HG03066 (cell line): ENCODE data around the gene METTL4.

Experiments
- ATAC-seq: cut with Tn5 transposase; IDR thresholded peaks from one replicate; pipeline ENCODE4 v1.9.1; 2021; ENCODE audit warnings: low read depth; ENCODE audit not compliant: unreplicated experiment

Gene METTL4

DNA sequence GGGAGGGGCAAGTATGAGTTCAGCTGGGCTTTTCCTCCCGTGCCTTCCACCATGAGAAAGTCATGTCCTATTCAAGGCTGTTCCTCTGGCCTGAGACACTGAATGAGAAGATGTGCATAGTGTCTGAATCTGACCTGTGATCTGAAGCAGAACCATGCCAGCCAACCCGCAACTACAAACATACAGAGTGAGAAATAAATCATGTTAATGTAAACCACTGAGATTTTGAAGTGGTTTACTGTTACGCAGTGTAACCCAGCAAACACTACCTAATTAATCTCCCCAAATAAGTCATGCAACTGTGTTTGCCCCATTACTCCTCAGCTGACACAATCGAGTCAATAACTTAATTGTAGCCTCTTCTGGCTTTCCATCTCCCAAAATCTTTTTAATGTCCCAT is 49.2 kb downstream of the METTL4 start:
- ATAC-seq, result no peak

DNA sequence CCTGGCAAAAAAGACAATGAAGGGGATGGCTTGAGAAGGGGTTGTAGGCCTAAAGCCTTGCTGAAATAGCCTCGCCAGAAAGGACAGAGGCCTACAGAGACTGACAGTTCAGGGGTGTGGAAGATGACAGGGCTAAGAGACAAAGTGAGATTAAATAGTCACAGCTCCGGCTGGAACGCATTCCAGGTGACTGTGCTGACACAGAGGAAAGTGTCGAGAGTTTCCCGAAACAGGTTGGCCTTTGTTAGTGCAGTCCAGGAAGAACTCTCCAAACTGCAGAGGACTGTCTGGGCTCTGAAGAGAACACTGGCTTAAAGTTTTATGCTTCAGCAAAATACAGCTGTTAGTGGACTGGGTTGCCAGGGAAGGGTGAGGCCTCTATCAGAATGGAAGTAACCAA is 52.8 kb downstream of the METTL4 start:
- no peak for ATAC-seq

DNA sequence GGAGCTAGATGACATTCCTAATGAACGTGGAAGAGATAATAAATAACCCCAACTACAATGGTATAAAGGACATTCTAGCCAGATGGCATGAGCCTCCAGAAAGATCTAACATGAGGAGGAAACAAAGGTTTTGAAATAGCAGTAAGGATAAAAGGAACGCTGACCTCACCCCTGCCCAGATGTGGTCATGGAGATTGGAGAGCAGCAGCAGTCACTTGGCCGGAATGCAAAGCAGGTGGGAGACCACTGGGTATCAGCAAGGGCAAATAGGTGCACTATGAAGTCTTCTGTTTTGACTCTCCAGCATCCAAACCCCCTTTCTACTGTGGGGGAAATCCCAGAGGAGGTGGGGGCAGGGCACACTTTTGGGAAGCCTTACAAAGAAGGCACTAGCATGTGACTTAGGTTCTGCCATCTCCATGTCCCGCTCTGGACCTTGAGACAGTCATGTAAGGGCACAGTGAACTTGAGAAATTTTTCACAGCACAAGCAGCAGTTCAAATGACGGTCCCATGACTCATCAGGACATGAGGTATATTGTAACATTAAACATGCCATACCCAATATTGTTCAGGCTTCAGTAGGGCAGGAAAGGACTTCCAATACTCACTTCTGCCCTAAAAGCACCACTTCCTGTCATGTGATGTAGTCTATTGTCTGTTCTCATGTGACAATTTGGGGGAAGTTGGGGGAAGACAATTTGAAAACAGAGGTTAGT is 55.2 kb downstream of the METTL4 start:
- no peak for ATAC-seq

DNA sequence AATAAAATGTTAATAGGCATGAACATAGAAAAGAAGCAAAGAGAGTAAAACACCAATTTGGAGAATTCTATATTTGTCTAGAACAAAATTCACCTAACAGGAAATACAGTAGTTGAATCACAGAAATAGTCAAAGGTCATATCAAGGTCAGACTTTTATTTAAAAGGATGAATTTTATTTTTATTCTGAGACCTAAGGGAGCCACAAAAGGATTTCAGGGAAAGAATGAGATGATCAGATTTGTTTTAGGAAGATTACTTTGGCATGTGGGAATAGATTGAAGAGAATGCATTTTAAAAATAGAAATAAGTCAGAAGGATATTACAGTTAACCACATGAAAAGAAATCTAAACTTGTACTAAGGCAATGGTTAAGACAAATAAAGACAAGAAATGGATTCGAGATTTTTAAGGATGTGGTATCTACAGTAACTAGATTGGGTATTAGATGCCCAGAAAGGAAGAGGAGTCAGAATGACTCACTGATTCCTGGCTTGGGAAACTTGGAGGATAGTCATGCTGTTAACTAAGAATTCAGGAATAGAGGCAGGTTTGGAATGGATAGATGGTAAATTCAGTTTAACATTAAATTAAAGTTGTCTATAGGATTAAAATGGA is 56.0 kb downstream of the METTL4 start:
- no peak for ATAC-seq

DNA sequence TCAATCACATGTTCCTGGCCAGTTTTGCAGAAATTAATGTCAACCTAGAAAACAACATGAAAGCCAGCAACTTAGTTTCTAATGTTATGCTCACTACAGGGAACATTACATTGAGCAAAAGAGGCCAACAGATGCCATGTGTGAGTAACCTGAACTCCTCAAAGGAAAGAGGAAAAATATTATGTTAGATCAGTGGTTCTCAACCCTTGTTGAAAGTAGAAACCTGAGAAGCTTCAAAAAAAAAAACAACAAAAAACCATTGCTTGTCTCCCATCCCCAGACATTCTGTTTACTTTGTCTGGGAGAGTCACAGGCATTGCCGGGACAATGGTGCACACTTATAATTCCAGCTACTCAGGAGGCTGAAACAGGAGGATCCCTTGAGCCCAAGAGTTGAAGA is 57.7 kb downstream of the METTL4 start:
- no peak for ATAC-seq

DNA sequence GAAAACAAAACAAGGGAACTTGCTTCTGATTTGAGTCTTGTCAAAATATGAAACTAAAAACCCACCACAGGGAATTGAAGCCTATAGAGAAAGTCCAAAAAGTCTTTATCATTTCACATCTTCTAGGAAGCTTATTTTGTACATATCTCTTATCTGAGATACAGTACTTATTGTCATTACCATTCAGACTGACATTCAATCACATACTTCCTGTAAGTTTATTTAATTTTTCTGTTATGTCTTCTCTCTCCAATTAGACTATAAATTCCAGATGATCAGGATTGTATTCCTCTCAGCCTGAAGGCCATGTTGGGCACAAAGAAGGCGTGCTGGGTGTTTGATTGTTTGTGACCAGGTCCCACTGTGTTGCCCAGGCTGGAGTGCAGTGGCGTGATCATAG is 59.2 kb downstream of the METTL4 start:
- ATAC-seq, result no peak

DNA sequence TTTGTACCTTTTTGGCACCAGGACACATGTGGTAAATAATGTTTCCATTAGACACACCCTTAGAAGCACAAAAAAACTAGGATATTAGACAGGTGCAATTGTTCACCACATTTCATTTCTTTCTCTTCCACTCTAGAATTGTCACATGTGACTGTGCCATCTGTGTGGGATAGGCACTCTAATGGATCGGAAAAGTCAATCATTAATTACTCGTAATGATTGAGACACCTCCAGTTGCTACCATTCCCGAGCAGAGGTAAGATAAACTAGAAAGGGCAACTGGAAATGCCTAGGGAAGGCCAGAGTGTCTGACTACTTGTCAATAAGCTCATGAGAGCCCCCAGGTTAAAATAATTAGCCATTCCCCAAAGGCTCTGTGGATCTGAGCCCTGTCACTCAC is 59.9 kb downstream of the METTL4 start:
- ATAC-seq, result no peak

DNA sequence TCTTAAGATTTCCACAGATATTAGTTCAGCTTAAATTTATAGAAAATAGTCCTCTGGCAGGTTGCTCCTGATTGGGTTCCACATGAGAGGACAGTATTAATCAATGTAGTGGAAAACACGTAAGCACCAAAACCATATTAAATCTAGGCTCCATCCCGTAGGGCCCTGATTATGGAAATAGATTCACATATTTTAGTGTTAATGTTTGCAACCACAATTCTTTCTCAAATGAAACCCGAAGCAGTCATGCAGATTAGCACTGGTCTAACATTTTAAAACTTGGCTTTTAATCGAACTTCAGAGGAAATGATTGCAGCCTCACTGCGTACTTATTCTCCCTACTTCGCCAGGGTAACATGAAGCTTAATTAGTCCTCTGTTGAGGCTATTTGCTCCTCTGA is 60.9 kb downstream of the METTL4 start:
- no peak for ATAC-seq

DNA sequence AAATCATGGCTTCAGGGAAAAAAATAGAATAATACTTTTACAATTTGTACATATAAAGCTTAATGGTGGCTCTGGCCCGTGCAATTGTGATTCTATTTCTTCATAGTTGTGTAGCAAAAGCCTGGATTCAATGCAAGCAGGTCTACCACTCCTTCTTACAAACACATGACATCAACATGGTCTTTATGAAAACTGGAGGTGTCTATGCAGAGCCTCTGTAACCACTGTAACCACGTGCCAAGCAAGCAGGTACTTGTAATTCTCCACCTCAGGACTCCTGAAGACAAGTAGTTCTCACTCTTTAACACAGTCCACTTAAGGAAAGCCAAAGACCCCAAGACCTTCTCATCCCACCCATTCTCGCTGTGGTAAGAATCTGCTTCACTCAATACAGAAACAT is 62.6 kb downstream of the METTL4 start:
- no peak for ATAC-seq

DNA sequence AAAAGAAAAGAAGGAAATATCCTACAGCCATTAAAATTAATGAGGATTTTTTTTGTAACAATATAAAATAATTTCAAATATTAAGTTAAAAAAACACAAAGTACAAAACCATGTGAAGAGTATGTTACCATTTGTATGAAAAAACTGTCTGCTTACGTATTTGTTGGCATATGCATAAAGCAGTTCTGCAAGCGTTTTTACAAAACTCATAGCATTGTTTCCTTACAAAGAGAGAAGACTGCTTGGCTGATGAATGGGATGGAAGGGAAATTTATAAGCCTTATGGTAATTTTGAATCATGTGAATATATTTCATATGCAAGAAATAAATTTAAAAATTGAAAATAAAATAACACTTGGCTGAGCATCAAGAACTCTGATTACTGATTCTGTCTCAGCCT is 63.1 kb downstream of the METTL4 start:
- no peak for ATAC-seq

DNA sequence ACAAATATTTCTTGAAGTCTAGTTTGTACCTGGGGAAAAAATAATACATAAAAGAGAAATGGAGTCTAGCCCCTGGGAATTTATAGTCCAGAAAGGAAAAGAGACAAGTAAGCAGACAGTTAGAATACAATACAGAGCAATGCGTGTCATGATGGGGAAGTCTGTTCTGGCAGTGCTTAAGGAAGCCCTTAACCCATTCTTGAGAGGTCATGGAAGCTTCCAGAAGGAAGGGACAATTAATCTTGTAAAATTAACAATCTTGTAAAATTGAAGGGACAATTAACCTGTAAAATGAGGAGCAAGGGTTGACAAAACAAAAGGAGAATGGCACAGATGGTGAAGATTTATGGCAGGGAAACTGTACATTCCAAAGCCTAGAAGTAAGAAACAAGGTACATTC is 66.7 kb downstream of the METTL4 start:
- ATAC-seq, result no peak

DNA sequence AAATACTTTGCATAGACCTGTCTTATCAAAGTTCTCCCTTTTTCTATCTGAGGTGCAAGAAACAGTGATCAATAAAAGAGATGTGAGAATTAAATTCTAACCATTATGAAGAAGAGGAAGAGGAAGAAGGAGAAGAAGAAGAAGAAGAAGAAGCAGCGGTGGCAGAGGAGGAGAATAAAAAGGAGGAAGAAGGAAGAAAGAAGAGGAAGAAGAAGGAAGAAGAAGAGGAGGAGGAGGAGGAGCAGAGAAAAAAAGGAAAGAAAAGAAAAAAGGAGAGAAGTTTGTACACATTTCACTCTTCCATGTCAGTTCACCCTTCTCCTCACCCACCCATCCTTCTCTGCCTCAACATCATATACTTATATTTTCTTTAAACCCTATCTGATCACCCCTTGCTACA is 68.4 kb downstream of the METTL4 start:
- ATAC-seq, result no peak

DNA sequence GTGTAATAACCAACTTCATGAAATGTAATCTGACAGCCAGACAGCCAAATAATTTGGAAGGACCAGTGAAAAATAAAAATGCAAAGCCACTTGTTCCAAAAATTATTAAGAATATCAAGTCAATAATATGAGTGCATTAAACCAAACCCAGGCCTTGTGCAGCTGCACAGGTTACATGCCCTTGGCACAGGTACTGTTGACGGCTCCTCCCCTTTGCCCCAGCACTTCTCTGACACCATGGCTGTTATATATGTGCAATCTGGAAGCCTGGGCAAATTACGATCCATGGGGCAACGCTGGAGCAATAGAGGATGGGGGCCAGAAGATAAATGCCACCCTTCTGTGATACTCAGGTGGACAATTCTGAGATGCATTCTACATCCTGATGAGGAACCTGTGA is 68.9 kb downstream of the METTL4 start:
- ATAC-seq, result no peak

DNA sequence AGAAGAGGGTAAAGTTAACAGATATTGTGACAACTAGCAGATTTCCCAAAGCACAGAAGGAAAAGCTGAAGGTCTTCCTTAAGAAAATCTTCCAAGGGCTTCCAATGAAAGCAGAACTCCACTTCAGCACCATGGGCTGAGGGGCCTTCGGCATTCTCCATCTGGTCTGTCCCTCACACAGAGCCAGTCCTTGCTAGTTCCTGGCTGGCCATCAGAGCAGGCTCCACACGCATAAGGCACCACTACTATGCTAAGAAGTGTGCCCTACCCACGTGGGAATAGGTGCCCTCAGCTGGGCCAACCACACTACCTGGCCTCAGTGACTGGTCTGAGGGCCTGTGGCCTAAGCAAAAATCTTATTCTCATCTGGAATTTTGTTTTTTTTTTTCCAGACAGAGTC is 73.5 kb downstream of the METTL4 start:
- no peak for ATAC-seq

DNA sequence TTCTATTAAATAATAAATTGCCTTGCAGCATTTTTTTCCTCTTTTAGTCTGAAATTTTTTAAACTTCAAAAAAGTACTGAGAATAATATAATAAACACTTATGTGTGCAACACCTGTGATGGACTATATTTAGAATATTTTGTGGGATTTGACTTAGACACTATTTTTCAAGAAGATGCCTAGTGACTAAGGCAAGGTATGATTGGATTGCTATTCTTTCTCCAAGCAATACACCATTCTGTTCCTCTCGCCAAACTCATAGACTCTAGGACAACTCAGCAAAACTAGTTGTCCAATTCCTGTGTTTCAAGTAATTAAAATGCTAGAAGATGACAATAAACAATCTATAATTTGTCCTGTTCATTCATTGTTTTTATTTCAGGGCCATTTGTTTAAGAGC is 75.9 kb downstream of the METTL4 start:
- ATAC-seq, result no peak

DNA sequence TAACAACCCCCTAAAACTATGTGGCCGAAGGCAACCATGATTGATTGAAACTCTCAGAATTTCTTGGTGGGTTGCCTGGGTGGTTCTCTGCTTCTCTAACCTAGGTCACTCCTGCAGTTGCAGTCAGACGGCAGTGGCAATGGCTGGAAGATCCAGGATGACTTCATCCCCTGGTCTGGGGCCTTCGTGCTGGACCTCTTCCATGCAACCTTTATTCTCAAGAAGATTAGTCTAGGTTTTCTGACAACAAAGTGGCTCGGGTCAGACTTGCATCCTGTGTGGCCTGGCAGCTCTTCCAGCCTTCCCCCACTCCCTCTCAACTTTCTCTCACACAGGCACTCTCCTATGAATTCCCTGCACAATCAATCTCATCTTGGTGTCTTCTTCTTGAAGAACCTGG is 76.4 kb downstream of the METTL4 start:
- no peak for ATAC-seq
